Caki2 (cell line): ENCODE results near the gene EML6. TPM values are rescaled to one million over a fixed set of nuclear protein-coding genes. Genes with fewer than 3 reads are reported as not detected.
A peak's percentile ranks its signal among the peaks of the same experiment; 100 is the strongest.
"Not testable (repeated sequence)": the region's sequence is repeated elsewhere in the genome, so short reads cannot be mapped to it uniquely, and the experiment has no call there.

ENCODE experiments used
- DNase-seq: peaks from one replicate; pipeline ENCODE4 v3.0.0-alpha.2; 2015; ENCODE audit warnings: low read depth
- in situ Hi-C: cut with HindIII; loops from 2 replicates; pipeline ENCODE4 v1.10.0; 2016; ENCODE audit warnings: low sequenced_read_pairs, low pct_unique_long_range_greater_than_20kb, mixed read lengths
- total RNA-seq: library from RNA; depleted of rRNA; stranded (reverse); fragments of >200 nt; shearing (Covaris generic); gene quantifications from 2 replicates; pipeline ENCODE4 v1.2.3, GENCODE V29; 2014; ENCODE audit warnings: low replicate concordance; rRNA removed

EML6 gene
- total RNA-seq, result not detected in 2 replicates

DNA sequence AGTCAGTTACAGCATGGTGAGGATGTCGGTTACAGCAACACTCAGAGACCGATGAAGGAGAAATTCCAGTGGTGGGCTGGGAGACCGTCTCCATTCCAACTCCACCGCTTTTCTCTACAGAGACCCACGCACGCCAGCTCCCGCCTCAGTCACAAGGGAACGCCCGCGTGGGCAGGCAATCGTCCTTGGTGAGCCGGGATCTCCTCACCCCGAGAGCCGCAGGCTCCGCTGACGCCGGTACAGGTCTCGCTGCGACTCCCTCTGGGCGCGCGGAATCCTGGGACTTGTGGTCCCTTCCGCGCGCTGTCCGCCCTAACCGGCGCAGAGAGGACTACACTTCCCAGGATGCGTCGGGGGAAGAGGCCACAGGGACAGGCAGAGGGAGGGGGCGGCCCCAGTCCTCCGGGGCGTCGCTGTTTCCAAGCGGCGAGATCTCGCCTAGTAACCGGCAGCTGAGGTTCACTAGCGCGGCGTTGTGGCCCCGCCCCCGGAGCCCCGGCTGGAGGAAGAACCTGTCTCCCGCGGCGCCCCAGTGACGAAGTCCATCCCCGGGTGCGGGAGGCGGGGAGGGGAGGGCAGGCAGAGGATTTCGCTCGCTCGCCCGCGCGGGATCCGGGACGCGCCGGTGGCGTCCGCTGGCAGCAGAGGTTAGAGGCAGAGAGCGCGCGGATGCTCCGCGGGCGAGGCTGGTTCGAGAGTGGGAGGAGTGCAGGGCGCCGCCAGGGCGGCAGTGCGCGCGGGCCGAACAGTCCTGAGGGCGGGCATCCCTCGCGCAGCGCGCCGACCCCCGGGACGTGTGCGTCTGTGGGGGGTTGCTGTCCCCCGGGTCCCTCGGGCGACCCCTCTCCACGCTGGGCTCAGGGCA lies at the start of gene EML6:
Gene EML6, plus strand, starts transcription at position 532 of the 865 bp plus-strand sequence. CDS start 1,400 bp downstream, outside the sequence.
- in situ Hi-C loops, result no loop called here
- peak; percentile 99 for DNase-seq

DNA sequence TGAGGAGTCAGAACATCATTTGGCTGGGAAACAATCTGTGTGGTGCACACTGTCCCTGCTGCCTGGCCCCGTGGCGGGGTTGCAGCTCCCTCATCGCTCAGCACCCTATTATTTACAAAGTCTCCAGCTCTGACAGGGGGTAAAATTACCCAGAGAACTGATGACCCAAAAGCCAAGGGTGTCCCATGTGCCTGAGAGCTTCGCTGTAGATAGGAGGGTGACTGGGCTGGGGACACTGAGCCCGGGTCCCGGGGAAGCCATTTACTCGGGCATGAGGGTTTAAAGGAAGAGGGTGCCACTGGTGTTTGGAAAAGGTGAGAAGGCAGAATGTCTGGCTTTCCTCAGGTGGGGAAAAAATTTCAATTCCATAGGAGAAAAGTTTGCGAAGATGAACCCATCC lies 48.2 kb upstream of the EML6 start:
- in situ Hi-C loops, result no loop called here

DNA sequence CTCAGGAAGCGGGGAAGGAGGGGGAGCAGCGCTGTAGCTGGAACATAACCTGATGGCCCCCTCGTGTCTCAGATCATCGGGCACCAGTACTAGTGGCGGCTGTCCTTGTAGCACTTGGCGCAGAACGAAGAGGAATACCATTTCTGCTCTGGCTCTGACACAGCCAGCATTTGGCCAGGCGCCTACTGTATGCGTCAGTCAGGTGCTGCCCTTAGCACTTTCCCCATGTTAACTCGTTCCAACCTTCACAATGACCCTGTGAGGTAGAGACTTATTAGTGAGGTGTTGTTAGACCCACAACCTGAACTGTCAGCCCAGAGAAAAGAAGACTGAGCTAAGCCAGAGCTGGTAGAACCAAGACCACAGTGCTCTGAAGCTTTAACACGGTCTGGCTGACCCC lies 47.7 kb upstream of the EML6 start:
- in situ Hi-C loops, result no loop called here
- DNase-seq, result no peak

More for the DNA sequence above, 48.2 kb upstream of the EML6 start:
- DNase-seq, result no peak

DNA sequence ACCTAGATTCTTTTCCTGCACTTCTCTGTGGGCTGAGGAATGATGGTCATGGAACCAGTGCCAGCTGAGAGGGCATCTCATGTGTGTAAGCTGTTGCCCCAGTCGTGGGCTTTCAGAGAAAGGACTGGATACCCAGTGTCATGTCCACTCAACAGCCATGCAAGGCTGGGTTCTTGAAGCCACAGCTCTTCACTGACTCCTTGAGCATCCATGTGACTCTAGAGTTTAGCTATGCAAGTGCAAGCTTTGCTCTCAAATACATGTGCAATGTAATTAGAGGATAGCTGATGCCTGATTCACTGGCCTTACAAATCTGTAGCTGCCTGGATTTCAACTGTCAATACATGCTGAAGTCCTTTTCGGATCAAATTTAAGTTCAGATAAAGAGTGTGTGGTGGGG lies 46.8 kb upstream of the EML6 start:
- DNase-seq, result no peak
- in situ Hi-C loops, result no loop called here

DNA sequence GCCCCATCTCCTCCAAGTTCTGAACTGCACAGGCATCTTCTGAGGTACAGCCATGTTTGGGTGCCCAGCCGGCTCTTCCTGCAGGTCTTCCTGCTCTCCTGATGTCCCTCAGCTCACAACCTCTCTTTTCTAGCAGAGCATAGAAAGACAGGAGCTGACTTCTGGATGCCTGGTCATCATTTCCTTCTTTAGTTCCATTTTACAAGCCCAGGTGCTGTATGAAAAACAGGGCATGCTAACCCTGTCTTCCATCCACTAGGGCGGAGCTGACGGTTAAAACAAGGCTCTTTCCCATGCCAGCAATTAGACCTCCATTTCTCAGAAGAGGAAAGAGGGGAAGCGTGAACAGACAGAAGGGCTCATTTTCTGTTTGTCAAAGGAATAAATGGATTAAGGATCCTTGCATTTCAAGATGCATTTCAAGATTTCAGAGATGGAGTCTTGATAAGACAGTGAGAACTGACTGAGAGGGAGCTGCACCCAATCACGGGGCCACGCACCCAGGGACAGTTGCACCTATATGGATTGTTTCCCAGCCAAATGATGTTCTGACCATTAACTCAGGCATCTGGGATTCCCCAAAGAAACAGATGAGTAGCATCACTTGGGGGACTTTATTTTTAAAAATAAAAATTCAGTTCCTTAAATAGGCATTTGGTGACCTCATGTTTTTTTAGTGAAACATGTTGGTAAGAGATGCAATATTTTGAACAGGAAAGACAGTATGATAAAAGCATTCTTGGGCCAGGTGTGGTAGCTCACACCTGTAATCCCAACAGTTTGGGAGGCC lies 45.8 kb upstream of the EML6 start:
- DNase-seq, result no peak
- in situ Hi-C loops, result no loop called here

DNA sequence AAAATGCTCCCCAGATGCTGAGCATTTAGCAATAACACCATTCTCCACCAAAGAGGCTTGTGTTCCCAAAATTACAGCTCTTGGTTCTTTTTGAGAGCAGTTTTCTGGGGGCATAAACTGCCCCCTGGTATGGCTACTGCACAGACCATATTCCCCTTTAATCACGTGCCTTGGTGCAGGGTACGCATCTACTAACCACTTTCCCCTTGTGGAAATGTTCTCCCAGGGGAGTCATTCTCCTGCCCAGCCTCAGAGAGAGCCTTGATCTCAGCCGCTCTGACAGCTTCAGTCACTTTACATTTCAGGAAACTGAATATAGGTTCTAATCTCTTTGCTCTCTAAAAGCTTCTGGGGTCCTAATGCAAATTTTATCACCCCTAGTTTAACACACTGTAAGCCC lies 44.7 kb upstream of the EML6 start:
- no peak for DNase-seq
- in situ Hi-C loops, result no loop called here

DNA sequence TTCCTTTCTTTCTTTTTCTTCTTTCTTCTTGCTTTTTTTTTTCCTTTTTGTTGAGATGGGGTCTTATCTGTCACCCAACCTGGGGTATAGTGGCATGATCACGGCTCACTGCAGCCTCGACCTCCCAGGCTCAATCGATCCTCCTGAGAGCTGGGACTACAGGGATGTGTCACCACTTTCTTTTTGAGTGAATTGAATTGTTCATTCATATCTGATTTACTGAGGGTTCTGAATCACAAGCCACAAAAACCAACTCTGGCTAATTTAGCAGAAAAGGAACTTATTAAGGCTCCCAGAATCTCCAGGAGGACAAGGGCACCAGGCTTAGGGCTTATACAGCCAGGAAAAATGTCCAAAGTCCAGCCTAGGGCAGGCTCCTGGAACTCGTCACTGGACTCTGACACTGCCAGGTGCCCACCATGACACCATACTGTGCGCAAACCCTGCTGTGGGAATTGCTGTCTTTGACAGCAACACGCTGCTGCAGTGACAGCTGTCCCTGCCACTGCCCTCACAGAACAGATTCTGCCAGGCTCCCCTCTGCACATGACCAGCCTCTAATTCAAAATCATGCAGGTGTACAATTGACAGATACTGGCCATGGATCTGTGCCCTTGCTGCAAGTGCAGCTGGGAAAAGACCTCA lies 42.9 kb upstream of the EML6 start:
- DNase-seq, result no peak
- in situ Hi-C loops, result no loop called here

DNA sequence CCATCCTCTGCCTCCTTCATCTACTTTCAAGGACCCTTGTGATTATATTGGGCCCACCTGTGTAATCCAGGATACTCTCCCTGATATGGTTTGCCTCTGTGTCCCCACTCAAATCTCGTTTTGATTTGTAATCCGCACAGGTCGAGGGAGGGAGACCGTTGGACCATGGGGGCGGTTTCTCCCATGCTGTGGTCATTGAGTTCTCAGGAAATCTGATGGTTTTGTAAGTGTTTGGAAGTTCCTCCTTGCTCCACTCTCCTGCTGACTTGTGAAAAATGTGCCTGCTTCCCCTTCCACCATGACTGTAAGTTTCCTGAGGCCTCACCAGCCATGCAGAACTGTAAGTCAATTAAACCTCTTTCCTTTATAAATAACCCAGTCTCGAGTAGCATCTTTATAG lies 42.0 kb upstream of the EML6 start:
- in situ Hi-C loops, result no loop called here
- no peak for DNase-seq

DNA sequence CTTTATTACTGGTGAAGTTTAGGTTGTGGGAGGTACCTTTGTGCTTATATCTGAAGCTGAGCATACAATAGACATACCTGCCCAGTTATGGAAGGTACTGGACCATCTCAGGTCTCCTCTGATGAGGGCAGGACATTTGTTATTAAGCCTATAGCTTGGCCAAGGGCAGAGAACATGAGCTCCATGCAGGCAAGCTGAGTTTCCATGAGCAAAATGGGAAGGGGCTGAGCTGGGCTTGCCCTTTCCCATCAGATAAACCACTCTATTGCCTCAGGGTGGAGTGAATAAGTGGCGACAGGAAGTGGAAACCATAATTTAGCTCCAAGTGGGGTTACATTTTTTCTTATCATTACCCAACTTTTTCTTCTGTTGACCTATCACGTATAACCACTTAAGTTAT lies 39.9 kb upstream of the EML6 start:
- in situ Hi-C loops, result no loop called here
- DNase-seq, result no peak

DNA sequence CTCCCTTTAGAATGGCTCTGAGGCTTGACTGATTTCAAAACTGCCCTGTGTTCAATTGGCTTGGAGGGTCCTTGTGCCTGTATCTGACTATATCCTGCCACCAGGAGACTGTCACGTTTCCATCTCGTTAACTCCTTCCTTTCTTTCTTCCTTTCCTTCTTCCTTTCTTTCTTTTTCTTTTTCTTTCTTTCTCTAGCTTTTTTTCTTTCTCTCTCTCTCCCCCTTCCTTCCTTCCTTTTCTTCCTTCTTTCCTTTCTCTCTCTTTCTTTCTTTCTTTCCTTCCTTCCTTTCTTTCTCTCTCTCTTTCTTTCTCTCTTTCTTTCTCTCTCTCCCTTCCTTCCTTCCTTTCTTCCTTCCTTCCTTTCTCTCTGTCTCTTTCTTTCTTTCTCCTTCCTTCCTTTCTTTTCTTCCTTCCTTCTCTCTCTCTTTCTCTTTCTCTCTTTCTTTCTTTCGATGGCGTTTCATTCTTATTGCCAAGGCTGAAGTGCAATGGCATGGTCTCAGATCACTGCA lies 38.1 kb upstream of the EML6 start:
- no peak for DNase-seq
- in situ Hi-C loops, result no loop called here

DNA sequence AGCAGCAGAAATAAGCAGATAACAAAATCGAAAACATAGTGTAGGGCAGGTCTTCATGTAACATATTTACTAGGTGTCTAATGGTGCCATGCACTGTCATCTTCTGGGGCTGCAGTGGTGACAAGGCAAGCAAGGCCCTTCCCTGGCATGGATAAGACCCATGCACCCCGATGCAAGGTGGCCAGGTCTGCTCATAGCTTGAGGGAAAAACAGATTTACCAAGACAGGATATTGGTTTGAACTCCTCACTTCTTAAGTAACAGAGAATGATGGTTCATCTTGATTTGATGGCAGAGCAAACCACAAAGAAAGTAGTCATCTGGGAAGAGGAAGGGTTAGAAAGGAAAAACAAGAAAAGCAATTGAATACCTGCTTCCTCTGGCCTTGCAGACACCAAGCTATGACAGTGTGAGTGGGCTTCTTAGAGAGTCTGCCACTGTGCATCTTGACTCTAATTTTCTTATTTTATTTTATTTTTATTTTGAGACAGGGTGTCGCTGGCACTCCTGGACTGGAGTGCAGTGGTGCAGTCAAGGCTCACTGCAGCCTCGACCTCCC lies 35.8 kb upstream of the EML6 start:
- no peak for DNase-seq
- in situ Hi-C loops, result no loop called here

DNA sequence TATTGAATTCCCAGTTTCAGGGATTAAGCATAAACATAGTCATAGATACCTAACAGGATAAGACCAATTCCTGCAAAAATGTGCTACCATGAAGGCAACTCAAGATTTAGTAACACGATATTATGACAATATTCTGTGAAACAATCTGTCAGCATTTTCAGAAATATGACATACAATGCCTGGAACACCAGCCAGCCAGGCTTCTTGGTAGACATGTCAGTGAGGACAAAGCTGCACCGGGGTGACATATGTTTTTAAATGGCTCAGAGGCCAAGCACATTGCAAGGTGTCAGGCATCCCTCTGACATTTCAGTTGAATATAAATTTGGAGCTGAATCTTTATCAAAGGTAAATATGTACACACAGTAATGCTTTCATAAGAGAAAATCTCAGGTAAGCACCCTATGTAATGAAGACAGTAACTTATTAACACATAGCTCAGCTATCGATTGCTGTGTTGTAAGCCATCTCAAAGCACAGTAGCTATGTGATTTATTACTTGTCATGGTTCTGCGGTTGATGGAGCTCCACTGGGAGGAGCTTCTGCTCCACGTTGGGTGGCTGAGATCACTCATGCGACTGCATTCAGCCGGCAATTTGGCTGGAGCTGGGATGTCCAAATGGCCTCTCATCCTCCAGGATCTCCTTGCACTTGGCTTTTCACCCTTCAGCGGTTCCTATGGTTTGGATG lies 31.9 kb upstream of the EML6 start:
- peak; percentile 56 for DNase-seq
- in situ Hi-C loops, result no loop called here

DNA sequence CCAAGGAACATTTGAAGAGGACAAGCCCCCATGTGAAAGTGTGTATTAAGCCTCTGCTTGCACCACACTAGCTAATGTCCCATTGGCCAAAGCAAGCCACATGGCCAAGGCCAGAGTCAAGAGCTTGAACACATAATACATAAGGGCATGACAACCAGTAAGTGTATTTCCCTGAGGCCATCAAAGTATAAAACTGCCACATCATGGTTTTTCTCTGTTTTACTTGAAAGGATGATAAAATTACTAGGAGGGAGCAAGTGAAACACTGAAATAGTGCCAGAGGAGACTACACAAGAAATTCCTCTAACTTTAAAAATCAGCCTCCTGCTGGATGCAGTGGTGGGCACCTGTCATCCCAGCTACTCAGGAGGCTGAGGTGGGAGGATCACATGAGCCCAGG lies 30.9 kb upstream of the EML6 start:
- in situ Hi-C loops, result no loop called here

DNA sequence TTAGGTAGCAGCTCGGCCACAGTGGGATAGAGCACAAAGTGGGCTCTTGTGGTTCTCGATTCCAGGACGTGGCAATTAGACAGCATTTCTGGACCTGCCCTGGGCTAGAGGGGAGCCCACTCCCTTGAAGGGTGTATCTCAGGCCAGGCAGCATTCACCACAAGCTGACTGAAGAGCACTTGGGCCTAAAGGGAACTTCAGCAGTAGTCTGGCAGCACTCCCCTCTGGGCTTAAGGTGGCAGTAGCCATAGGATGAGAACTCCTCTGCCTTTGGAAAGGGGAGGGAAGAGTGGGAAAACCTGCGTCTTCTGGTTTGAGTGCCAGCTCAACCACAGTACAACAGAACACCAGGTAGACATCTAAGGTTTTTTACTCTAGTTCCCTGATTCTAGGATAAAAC lies 28.1 kb upstream of the EML6 start:
- DNase-seq, result no peak
- in situ Hi-C loops, result no loop called here

More for the DNA sequence above, 30.9 kb upstream of the EML6 start:
- peak; percentile 21 for DNase-seq

DNA sequence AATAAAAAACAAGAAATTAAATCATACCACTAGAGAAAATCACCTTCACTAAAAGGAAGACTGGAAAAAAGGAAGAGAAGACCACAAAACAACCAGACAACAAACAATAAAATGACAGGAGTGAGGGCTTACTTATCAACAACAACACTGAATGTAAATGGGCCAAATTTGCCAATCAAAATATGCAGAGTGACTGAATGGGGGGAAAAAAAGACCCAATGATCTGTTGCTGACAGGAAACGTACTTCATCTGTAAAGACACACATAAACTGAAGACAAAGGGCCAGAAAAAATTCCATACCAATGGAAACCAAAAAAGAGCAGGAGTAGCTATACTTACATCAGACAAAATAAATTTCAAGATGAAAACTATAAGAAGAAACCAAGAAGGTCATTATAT lies 25.5 kb upstream of the EML6 start:
- DNase-seq, result no peak
- in situ Hi-C loops, result no loop called here

DNA sequence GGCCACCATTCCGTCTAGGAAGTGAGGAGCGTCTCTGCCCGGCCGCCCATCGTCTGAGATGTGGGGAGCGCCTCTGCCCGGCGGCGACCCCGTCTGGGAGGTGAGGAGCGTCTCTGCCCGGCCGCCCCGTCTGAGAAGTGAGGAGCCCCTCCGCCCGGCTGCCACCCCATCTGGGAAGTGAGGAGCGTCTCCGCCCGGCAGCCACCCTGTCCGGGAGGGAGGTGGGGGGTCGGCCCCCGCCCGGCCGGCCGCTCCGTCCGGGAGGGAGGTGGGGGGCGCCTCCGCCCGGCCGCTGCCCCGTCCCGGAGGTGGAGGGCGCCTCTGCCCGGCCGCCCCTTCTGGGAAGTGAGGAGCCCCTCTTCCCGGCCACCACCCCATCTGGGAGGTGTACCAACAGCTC lies 24.5 kb upstream of the EML6 start:
- in situ Hi-C loops, DNase-seq: not testable (repeated sequence)

DNA sequence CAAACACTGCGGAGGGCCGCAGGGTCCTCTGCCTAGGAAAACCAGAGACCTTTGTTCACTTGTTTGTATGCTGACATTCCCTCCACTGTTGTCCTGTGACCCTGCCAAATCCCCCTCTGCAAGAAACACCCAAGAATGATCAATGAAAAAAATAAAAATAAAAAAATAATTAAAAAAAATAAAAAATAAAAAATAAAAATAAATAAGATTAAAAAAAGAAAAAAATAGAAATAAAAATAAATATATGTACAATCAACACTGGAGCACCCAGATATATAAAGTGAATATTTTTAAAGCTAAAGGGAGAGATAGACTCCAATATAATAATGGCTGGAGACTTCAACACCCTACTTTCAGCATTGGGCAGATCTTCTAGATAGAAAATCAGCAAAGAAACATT lies 23.8 kb upstream of the EML6 start:
- in situ Hi-C loops, result no loop called here
- DNase-seq, result no peak

DNA sequence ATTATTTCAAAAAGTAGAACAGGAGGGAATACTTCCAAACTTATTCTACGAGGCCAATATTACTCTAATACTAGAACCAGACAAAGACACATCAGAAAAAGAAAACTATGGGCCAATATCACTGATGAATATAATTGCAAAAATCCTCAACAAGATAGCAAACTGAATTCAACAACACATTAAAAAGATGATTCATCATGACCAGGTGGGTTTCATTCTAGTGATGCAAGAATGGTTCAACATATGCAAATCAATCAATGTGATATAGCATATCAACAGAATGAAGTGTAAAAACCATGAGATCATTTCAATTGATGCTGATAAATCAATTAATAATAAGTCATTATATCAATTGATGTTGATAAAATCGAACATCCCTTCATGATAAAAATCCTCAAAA lies 22.4 kb upstream of the EML6 start:
- no peak for DNase-seq

More for the DNA sequence above, 22.4 kb upstream of the EML6 start:
- in situ Hi-C loops, result no loop called here
